Vagina (tissue), 2 donors: Measurements from ENCODE around the gene MORC1. TPM values are rescaled to one million over a fixed set of nuclear protein-coding genes. Genes with fewer than 3 reads are reported as not detected.

ENCODE experiments used
- DNase-seq, 2 donors: peaks; one replicate each; pipeline ENCODE4 v3.0.0-alpha.2; 2017; ENCODE audit errors: extremely low spot score in 2 of 2
- H3K27ac ChIP-seq: fragments of 200-600 bp; sonication (generic); one replicate; pipeline ENCODE4 v1.5.1; 2019
- H3K27me3 ChIP-seq: fragments of 200-600 bp; sonication (generic); one replicate; pipeline ENCODE4 v1.5.1; 2019
- H3K36me3 ChIP-seq, 2 donors: fragments of 200-600 bp; sonication (generic); one replicate each; pipeline ENCODE4 v1.5.1; 2017 to 2019
- H3K4me1 ChIP-seq: fragments of 200-600 bp; sonication (generic); one replicate; pipeline ENCODE4 v1.5.1; 2019
- H3K4me3 ChIP-seq, 2 donors: fragments of 200-600 bp; sonication (generic); 1 replicate in 1 of 2; 2 replicates in 1 of 2; pipeline ENCODE4 v1.5.1; 2016 to 2019
- H3K9me3 ChIP-seq: fragments of 200-600 bp; sonication (generic); one replicate; pipeline ENCODE4 v1.5.1; 2019
- POLR2A ChIP-seq, 2 donors: fragments of 450-650 bp; IDR thresholded peaks; one replicate each; pipeline ENCODE4 v1.6.1; 2017; ENCODE audit warnings: antibody characterized with exemption in 2 of 2, mild to moderate bottlenecking in 2 of 2, moderate library complexity in 2 of 2
- POLR2AphosphoS5 ChIP-seq, 2 donors: sonication (generic); formaldehyde crosslinking; IDR thresholded peaks; one replicate each; pipeline ENCODE4 v1.9.0; 2017; ENCODE audit warnings: antibody characterized with exemption in 2 of 2, mild to moderate bottlenecking in 2 of 2, low read depth in 1 of 2; ENCODE audit not compliant: insufficient read depth in 1 of 2
- intact Hi-C: fragments of 100-400 bp; cut with DNase I; formaldehyde crosslinking; loops from one replicate; pipeline ENCODE4 v1.15.1; 2023
- total RNA-seq: library from RNA; depleted of rRNA; stranded (reverse); fragments of >200 nt; gene quantifications from one replicate; pipeline ENCODE4 v1.2.3, GENCODE V29; 2016
- TF ChIP-seq, protein P1 (sequence below), 3 experiments: fragments of 450-650 bp in 2 of 3; fragments of 200-600 bp in 1 of 3; sonication (generic) in 1 of 3; IDR thresholded peaks; one replicate each; pipeline ENCODE4 v1.5.1; 2017 to 2019; ENCODE audit warnings: antibody characterized with exemption in 3 of 3, mild to moderate bottlenecking in 2 of 3, moderate library complexity in 2 of 3

Gene MORC1
- total RNA-seq, 1 donor from 2014 or later, result not detected

DNA sequence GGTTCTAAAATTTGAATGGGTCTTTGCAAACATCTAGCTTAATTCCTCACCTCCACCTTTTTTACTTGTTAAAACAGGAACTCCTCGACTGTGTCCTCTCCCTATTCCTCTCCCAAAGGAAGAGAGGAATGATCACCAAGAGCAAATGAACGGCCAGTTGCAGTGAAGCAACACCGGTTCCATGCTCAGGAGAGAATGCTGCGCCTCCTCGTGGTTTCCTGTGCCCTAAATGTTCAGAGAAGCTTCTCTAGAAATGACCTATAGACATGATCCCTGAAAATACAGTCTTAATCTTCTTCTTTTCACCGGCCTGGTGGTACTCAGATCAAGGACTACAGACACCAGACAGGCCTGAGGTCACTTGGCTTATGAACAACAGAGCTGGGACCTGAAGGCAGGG, 99.1 kb downstream of the MORC1 start:
- Histone ChIP-seq H3K9me3 (no peaks in the 10 kb centered on the region), H3K4me3 (no peak overlapping the region), H3K4me1 (no peaks in the 10 kb centered on the region), H3K27ac (no peak overlapping the region), H3K36me3 (no peaks in the 10 kb centered on the region), H3K27me3 (no peaks in the 10 kb centered on the region)
- no peak for TF ChIP-seq POLR2A (IDR thresholded peaks at IDR 0.05)
- TF ChIP-seq, protein P1, sequence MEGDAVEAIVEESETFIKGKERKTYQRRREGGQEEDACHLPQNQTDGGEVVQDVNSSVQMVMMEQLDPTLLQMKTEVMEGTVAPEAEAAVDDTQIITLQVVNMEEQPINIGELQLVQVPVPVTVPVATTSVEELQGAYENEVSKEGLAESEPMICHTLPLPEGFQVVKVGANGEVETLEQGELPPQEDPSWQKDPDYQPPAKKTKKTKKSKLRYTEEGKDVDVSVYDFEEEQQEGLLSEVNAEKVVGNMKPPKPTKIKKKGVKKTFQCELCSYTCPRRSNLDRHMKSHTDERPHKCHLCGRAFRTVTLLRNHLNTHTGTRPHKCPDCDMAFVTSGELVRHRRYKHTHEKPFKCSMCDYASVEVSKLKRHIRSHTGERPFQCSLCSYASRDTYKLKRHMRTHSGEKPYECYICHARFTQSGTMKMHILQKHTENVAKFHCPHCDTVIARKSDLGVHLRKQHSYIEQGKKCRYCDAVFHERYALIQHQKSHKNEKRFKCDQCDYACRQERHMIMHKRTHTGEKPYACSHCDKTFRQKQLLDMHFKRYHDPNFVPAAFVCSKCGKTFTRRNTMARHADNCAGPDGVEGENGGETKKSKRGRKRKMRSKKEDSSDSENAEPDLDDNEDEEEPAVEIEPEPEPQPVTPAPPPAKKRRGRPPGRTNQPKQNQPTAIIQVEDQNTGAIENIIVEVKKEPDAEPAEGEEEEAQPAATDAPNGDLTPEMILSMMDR (IDR thresholded peaks at IDR 0.05), result no peak
- TF ChIP-seq POLR2AphosphoS5 (IDR thresholded peaks at IDR 0.05; ENCODE audit: insufficient read depth in 1 of 2, low read depth in 1 of 2), result no peak
- no peak for DNase-seq
- intact Hi-C loops, result no loop called here

DNA sequence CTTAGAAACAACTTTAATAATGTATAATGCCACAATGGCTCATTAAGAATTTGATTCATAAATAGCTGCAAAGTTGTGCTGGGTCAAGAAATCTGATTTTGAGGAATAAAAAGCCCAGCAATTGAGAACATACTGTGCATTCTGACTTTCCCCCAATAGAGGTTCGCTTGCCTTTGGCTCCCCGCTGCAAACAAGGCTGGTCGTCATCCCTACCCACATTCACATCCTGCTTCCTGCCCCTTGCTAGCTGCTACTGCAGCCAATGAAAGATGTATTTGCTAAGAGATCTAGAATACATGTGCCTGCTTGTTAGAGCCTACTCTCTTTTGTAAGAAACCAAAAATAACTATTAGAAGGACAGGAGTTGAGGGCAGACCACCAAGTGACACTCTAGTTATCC, 112.5 kb downstream of the MORC1 start:
- intact Hi-C loops, result no loop called here
- Histone ChIP-seq H3K36me3 (no peaks in the 10 kb centered on the region), H3K27me3 (no peaks in the 10 kb centered on the region), H3K27ac (no peak overlapping the region), H3K4me3 (no peak overlapping the region), H3K4me1 (no peaks in the 10 kb centered on the region), H3K9me3 (no peaks in the 10 kb centered on the region)
- TF ChIP-seq POLR2AphosphoS5 (IDR thresholded peaks at IDR 0.05; ENCODE audit: insufficient read depth in 1 of 2, low read depth in 1 of 2) (no peak), POLR2A (IDR thresholded peaks at IDR 0.05) (no peak)
- TF ChIP-seq, protein P1 (IDR thresholded peaks at IDR 0.05), result no peak
- no peak for DNase-seq

DNA sequence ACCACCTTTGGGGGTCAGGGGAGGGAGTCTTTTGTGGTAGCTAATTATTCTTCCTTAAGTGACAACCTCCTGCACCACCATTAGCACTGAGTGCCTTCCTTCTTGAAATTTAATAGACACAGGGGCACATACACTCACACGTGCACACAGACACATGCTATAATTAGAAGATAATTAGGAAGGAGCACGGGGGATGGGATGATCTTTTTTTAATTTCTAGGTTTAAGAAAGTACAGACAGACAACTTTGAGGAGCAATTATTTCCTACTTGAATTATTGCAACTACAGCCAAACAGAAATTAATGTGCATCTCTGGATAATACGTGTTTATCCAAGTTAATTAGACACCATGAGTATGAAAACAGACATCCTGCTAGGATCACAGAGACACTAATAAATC, 119.5 kb downstream of the MORC1 start:
- H3K4me3 ChIP-seq, result no peak overlapping the region
- intact Hi-C loops, result no loop called here
- no peaks in the 10 kb centered on the region for H3K9me3 ChIP-seq
- H3K27me3 ChIP-seq, result no peaks in the 10 kb centered on the region
- no peaks in the 10 kb centered on the region for H3K4me1 ChIP-seq
- H3K27ac ChIP-seq, result no peak overlapping the region
- no peaks in the 10 kb centered on the region for H3K36me3 ChIP-seq
- TF ChIP-seq POLR2A (IDR thresholded peaks at IDR 0.05) (no peak), POLR2AphosphoS5 (IDR thresholded peaks at IDR 0.05; ENCODE audit: insufficient read depth in 1 of 2, low read depth in 1 of 2) (no peak)
- TF ChIP-seq, protein P1 (IDR thresholded peaks at IDR 0.05), result no peak
- DNase-seq, result no peak

DNA sequence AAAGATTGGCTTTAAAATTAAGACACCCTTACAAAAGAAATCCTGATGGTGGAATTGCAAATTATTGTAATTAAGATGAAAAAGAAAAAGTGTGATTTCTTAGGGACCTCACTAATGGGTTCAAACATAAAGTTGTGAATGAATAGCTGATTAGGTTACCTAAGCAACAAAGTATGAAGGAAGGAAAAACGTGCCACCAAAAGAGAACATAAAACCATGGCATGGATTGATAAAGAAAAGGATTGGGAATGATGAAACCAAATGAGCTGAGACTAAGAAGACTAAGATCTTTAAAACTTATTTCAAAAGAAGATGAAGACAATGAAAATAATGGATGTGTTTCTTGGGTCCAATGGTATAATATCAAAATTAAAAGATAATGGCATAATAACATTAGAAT, 132.1 kb downstream of the MORC1 start:
- intact Hi-C loops, result no loop called here
- Histone ChIP-seq H3K4me3 (no peak overlapping the region), H3K27ac (no peak overlapping the region), H3K9me3 (no peaks in the 10 kb centered on the region), H3K4me1 (no peaks in the 10 kb centered on the region), H3K36me3 (no peaks in the 10 kb centered on the region), H3K27me3 (no peaks in the 10 kb centered on the region)
- TF ChIP-seq POLR2AphosphoS5 (IDR thresholded peaks at IDR 0.05; ENCODE audit: insufficient read depth in 1 of 2, low read depth in 1 of 2) (no peak), POLR2A (IDR thresholded peaks at IDR 0.05) (no peak)
- TF ChIP-seq, protein P1 (IDR thresholded peaks at IDR 0.05), result no peak
- DNase-seq, result no peak

DNA sequence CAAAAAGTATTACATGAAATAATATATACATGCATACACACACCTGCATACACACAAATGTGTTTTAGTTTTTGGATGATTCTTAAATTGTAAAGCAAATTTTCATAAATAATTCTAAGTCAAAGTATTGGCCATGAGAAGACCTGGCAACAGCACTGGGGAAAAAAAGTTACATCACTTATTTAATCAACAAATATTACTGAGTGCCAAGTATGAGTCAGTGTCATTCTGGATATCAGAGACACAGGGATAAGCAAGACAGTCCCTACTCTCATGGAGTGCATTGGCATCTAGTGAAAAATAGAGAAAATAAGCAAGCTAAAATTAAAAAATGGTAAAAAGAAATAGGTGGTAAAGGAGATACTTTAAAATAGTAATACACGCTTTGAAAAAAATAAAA, 134.9 kb downstream of the MORC1 start:
- no peak overlapping the region for H3K4me3 ChIP-seq
- H3K4me1 ChIP-seq, result no peaks in the 10 kb centered on the region
- H3K36me3 ChIP-seq, result no peaks in the 10 kb centered on the region
- TF ChIP-seq POLR2AphosphoS5 (IDR thresholded peaks at IDR 0.05; ENCODE audit: insufficient read depth in 1 of 2, low read depth in 1 of 2) (no peak), POLR2A (IDR thresholded peaks at IDR 0.05) (no peak)
- TF ChIP-seq, protein P1 (IDR thresholded peaks at IDR 0.05), result no peak
- intact Hi-C loops, result no loop called here
- no peak overlapping the region for H3K27ac ChIP-seq
- no peaks in the 10 kb centered on the region for H3K27me3 ChIP-seq
- DNase-seq, result no peak
- H3K9me3 ChIP-seq, result no peaks in the 10 kb centered on the region
